Measurements from ENCODE around the gene B4GALT4.

DNA sequence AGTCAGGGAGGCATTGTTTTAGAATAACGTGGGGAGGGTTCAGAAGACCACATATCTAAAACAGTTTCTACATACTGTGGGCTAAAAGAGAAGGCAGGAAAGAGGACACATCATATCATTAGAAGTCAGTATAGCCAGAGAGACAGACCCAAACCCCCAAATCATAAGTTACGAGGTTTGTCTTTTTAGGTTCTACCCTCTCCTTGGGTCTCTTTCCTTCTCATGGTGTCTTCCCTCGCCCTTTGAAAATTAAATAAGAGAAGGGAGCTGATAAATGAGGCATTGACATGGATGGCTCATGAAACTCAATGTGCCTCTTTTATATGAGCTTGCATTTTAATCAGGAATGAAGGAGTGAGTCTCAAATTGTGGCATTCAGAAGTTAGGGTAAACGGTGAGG is 63.9 kb downstream of the B4GALT4 start:
- TF ChIP-seq CTCF (conservative IDR thresholded peaks at IDR 0.05) (no peak), EZH2 (IDR thresholded peaks at IDR 0.05; ENCODE audit: low read depth) (no peak)
